DOHH2 (cell line): Measurements from ENCODE around the gene ADGRF3.

Source experiments
- EZH2phosphoT487 ChIP-seq: fragments of 200-600 bp; sonication (generic); IDR thresholded peaks from 2 replicates; pipeline ENCODE4 v1.6.1; 2017; ENCODE audit warnings: borderline replicate concordance, mild to moderate bottlenecking, antibody characterized with exemption, low read length, moderate library complexity, mixed read lengths
- TF ChIP-seq, protein P1 (sequence below): fragments of 200-600 bp; sonication (generic); IDR thresholded peaks from one replicate; pipeline ENCODE4 v1.5.1; 2014; ENCODE audit warnings: antibody characterized with exemption, mild to moderate bottlenecking, low read depth, low read length; ENCODE audit not compliant: poor library complexity, severe bottlenecking

DNA sequence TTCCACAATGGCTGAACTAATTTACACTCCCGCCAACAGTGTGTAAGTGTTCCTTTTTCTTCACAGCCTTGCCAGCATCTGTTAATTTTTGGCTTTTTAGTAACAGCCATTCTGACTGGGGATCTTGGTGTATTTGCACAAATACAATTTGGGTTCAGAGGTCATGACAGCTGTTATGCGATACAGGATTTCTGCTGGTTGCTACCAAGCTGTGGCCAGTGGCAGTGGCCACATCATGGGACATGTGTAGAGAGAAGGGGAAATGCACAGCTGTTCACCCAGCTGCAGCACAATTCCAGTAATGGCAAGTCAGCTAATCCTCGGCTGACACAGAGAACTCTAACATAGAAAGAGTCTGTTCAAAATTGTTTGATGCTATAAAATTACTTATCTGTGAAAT lies 21.7 kb downstream of the ADGRF3 start:
- TF ChIP-seq, protein P1, sequence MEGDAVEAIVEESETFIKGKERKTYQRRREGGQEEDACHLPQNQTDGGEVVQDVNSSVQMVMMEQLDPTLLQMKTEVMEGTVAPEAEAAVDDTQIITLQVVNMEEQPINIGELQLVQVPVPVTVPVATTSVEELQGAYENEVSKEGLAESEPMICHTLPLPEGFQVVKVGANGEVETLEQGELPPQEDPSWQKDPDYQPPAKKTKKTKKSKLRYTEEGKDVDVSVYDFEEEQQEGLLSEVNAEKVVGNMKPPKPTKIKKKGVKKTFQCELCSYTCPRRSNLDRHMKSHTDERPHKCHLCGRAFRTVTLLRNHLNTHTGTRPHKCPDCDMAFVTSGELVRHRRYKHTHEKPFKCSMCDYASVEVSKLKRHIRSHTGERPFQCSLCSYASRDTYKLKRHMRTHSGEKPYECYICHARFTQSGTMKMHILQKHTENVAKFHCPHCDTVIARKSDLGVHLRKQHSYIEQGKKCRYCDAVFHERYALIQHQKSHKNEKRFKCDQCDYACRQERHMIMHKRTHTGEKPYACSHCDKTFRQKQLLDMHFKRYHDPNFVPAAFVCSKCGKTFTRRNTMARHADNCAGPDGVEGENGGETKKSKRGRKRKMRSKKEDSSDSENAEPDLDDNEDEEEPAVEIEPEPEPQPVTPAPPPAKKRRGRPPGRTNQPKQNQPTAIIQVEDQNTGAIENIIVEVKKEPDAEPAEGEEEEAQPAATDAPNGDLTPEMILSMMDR, result no peak
- no peak for TF ChIP-seq EZH2phosphoT487
